Esophagus squamous epithelium (tissue), 4 donors: ENCODE results near the gene TTK.

Experiments used
- CTCF ChIP-seq, 6 experiments: fragments of 450-650 bp in 4 of 6; fragments of 200-600 bp in 2 of 6; sonication (generic) in 2 of 6; IDR thresholded peaks; one replicate each; pipeline ENCODE4 v1.5.1; 2016 to 2019; ENCODE audit warnings: antibody characterized with exemption in 6 of 6, mild to moderate bottlenecking in 4 of 6, moderate library complexity in 4 of 6
- POLR2A ChIP-seq, 4 donors: fragments of 450-650 bp; IDR thresholded peaks; one replicate each; pipeline ENCODE4 v1.6.1; 2017; ENCODE audit warnings: antibody characterized with exemption in 4 of 4, mild to moderate bottlenecking in 4 of 4, moderate library complexity in 3 of 4

GRCh38 chr6:80077067-80077466 lies 72.6 kb downstream of the TTK start:
- TF ChIP-seq POLR2A (IDR thresholded peaks at IDR 0.05): no peak
- no peak for TF ChIP-seq CTCF (IDR thresholded peaks at IDR 0.05)
